Adrenal gland (tissue), 5 donors: Measurements from ENCODE around the gene XIRP1.

Source experiments
- CTCF ChIP-seq, 6 experiments: fragments of 450-650 bp in 4 of 6; fragments of 200-600 bp in 2 of 6; sonication (generic) in 1 of 6; IDR thresholded peaks; 1 replicate in 5 of 6; 2 replicates in 1 of 6; pipeline versions ENCODE4 v1.5.1 to v1.8.0; 2016 to 2021; ENCODE audit warnings: antibody characterized with exemption in 6 of 6, mild to moderate bottlenecking in 2 of 6, moderate library complexity in 1 of 6
- POLR2A ChIP-seq, 2 donors: fragments of 450-650 bp; IDR thresholded peaks; one replicate each; pipeline ENCODE4 v1.6.1; 2017; ENCODE audit warnings: antibody characterized with exemption in 2 of 2, mild to moderate bottlenecking in 2 of 2, moderate library complexity in 1 of 2
- donor health status: DM: no; HTN: no; CAD: no.

GRCh38 chr3:39222462-39222861 lies 30.1 kb upstream of the XIRP1 start:
- TF ChIP-seq CTCF (IDR thresholded peaks at IDR 0.05) (no peak), POLR2A (IDR thresholded peaks at IDR 0.05) (no peak)
